DMS53 treated with DMSO at 0.1 percent for 48 hours (cell line): ENCODE measurements around the gene GAGE12C.
"Not testable (repeated sequence)": the region's sequence is repeated elsewhere in the genome, so short reads cannot be mapped to it uniquely, and the experiment has no call there.

Source experiments
- DNase-seq: peaks from one replicate; lab custom pipeline; 2025; ENCODE audit not compliant: unreplicated experiment; lab: John Stamatoyannopoulos, UW

GAGE12C gene

GRCh38 chrX:49531877-49532276 lies at the start of gene GAGE12C:
Gene GAGE12C (plus strand): TSS chrX:49532177. CDS start chrX:49533332, 1,155 bp downstream.
- not testable (repeated sequence) for DNase-seq

GRCh38 chrX:49541433-49541832 lies 9.5 kb downstream of the GAGE12C start, which contains the start of gene GAGE12D:
Gene GAGE12D (plus strand): TSS chrX:49541733. CDS start chrX:49542888, 1,155 bp downstream.
- DNase-seq, result not testable (repeated sequence)

GRCh38 chrX:49550989-49551388 lies 19.0 kb downstream of the GAGE12C start, which contains the start of gene GAGE12E:
Gene GAGE12E (plus strand): TSS chrX:49551289. CDS start chrX:49552444, 1,155 bp downstream.
- DNase-seq, result not testable (repeated sequence)

- not testable (repeated sequence) for DNase-seq
Observed at GRCh38 chrX:49560542-49560941, 28.6 kb downstream of the GAGE12C start, which contains the start of gene GAGE12F. Gene GAGE12F (plus strand): TSS chrX:49560842. CDS start chrX:49561997, 1,155 bp downstream.

GRCh38 chrX:49568728-49569127 lies 36.8 kb downstream of the GAGE12C start:
- DNase-seq, result not testable (repeated sequence)

GRCh38 chrX:49569152-49569551 lies 37.2 kb downstream of the GAGE12C start:
- not testable (repeated sequence) for DNase-seq

GRCh38 chrX:49570100-49570499 lies 38.1 kb downstream of the GAGE12C start, which contains the start of gene GAGE12G:
Gene GAGE12G (plus strand): TSS chrX:49570400. CDS start chrX:49571555, 1,155 bp downstream.
- not testable (repeated sequence) for DNase-seq

- DNase-seq, result not testable (repeated sequence)
Observed at GRCh38 chrX:49579649-49580048, 47.7 kb downstream of the GAGE12C start, which contains the start of gene GAGE12H. Gene GAGE12H (plus strand): TSS chrX:49579949. CDS start chrX:49581104, 1,155 bp downstream.
